Breast epithelium (tissue), 3 donors: ENCODE results near the gene RIMS1.

Source experiments
- CTCF ChIP-seq, 3 donors: fragments of 450-650 bp; IDR thresholded peaks; one replicate each; pipeline ENCODE4 v1.5.1; 2016 to 2017; ENCODE audit warnings: antibody characterized with exemption in 3 of 3, mild to moderate bottlenecking in 3 of 3, moderate library complexity in 3 of 3
- POLR2A ChIP-seq: fragments of 450-650 bp; IDR thresholded peaks from one replicate; pipeline ENCODE4 v1.6.1; 2016; ENCODE audit warnings: antibody characterized with exemption, mild to moderate bottlenecking, moderate library complexity
- POLR2AphosphoS5 ChIP-seq, 3 donors: sonication (generic); formaldehyde crosslinking; IDR thresholded peaks; one replicate each; pipeline ENCODE4 v1.6.1; 2017; ENCODE audit warnings: antibody characterized with exemption in 3 of 3

- no peak for TF ChIP-seq CTCF (IDR thresholded peaks at IDR 0.05)
- TF ChIP-seq POLR2AphosphoS5 (IDR thresholded peaks at IDR 0.05), result no peak
- no peak for TF ChIP-seq POLR2A
These were observed 401.5 kb downstream of the RIMS1 start for GRCh38 chr6:72287801-72288200.
